Activated T-cell treated with anti-CD3 and anti-CD28 coated beads, Interleukin-2, amount 50 U/mL, for 4 hours (primary cell): ENCODE data around the gene CDON. TPM values are rescaled to one million over a fixed set of nuclear protein-coding genes. Genes with fewer than 3 reads are reported as not detected.

Source experiments
- ATAC-seq, 2 donors: fragments of 200-7000 bp; cut with Tn5 transposase; one replicate each; pipeline ENCODE4 v1.10.0; 2021
- DNase-seq: peaks from one replicate; pipeline ENCODE4 v3.0.0-alpha.2; 2020
- H3K27me3 Mint-ChIP-seq: one replicate; pipeline ENCODE4 v1.8.0; 2021; ENCODE audit warnings: low read depth, mixed read lengths
- H3K36me3 Mint-ChIP-seq: one replicate; pipeline ENCODE4 v1.8.0; 2022; ENCODE audit warnings: mixed read lengths; ENCODE audit not compliant: insufficient read depth
- H3K4me1 Mint-ChIP-seq: one replicate; pipeline ENCODE4 v1.8.0; 2021; ENCODE audit warnings: low read depth, mixed read lengths
- H3K4me3 Mint-ChIP-seq: one replicate; pipeline ENCODE4 v1.8.0; 2021; ENCODE audit warnings: mild to moderate bottlenecking, moderate library complexity, mixed read lengths
- H3K9me3 Mint-ChIP-seq: one replicate; pipeline ENCODE4 v1.8.0; 2021; ENCODE audit warnings: mixed read lengths
- total RNA-seq, 3 donors: library from RNA; stranded (reverse); gene quantifications; one replicate each; pipeline ENCODE4 v1.2.1, GENCODE V29; 2021

Gene CDON
- total RNA-seq, 3 donors from 2014 or later, result 3.3 to 5.1 (median 3.9) TPM

GRCh38 chr11:125979511-125979910 is 83.2 kb downstream of the CDON start:
- no peaks in the 10 kb centered on the region for H3K4me1 Mint-ChIP-seq
- H3K4me3 Mint-ChIP-seq, result no peak overlapping the region
- peaks cover 4% of the 10 kb centered on the region for H3K36me3 Mint-ChIP-seq
- ATAC-seq (no peak), DNase-seq (no peak)
- H3K27me3 Mint-ChIP-seq, result no peaks in the 10 kb centered on the region
- no peaks in the 10 kb centered on the region for H3K9me3 Mint-ChIP-seq

DNA sequence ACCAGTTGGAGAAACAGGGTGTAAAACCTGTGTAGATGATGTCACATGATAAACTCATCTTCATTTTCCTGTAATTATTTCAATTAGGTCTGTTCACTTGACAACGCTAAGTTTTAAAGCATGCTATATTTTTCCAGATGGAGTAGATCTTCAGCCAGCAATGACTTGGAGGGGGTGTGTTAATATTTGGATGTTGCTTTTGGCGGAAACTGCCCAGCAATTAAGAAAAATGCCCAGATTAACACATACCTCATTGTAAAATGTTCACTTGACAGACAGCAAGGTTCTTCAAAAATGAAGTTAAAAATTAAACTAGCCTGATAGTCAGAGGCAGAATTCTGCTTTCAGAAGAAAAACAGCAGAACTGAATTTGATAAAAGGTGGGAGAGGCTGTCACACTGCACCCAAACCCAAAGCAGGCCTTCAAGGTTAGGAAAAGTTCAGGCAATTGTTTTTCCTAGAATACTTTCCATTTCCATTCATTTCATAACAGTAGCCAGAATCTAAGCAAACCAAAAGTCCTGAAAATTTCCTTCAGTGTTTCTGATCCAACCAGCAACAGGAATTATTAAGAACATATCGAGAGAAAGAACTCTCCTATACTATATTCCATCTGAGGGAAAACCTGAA is 83.8 kb downstream of the CDON start:
- no peak for ATAC-seq
- Mint-ChIP-seq H3K4me3 (no peak overlapping the region), H3K9me3 (no peaks in the 10 kb centered on the region), H3K36me3 (peaks cover 4% of the 10 kb centered on the region), H3K4me1 (no peaks in the 10 kb centered on the region), H3K27me3 (no peaks in the 10 kb centered on the region)
- no peak for DNase-seq

DNA sequence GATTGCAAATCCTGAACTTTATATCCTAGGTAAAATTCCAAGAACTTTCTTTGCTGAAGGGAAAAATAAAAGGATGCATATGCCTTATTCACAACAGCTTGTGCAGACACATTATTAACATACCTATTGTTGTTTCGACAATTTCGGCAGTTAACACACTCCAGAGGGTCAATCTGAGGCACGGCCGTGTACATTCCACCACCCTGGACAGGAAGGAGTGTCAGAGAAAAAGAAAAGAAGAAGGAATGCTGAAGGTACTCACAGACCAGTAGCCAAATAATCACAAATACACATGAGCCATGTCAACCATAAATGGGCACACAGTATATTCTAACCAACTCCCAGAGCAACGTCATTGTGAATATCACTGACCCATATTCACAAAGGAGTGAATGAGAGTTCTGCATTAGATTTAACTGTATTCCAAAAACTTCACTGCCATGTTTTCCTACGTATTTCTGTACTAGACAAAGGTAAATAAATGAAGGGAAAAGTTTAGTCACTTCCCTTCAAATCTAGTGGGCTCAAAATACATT is 84.4 kb downstream of the CDON start:
- H3K4me1 Mint-ChIP-seq, result no peaks in the 10 kb centered on the region
- DNase-seq (no peak), ATAC-seq (no peak)
- H3K9me3 Mint-ChIP-seq, result no peaks in the 10 kb centered on the region
- no peaks in the 10 kb centered on the region for H3K36me3 Mint-ChIP-seq
- no peak overlapping the region for H3K4me3 Mint-ChIP-seq
- no peaks in the 10 kb centered on the region for H3K27me3 Mint-ChIP-seq

- H3K4me1 Mint-ChIP-seq, result no peaks in the 10 kb centered on the region
- no peaks in the 10 kb centered on the region for H3K27me3 Mint-ChIP-seq
- ATAC-seq, result no peak
- no peaks in the 10 kb centered on the region for H3K36me3 Mint-ChIP-seq
- no peaks in the 10 kb centered on the region for H3K9me3 Mint-ChIP-seq
- H3K4me3 Mint-ChIP-seq, result no peak overlapping the region
- DNase-seq, result no peak
Observed at GRCh38 chr11:125977333-125977732, 85.3 kb downstream of the CDON start.

- ATAC-seq, result no peak
- no peak overlapping the region for H3K4me3 Mint-ChIP-seq
Observed at GRCh38 chr11:125976156-125976555, 86.5 kb downstream of the CDON start.

GRCh38 chr11:125975634-125976033 is 87.0 kb downstream of the CDON start:
- Mint-ChIP-seq H3K36me3 (no peaks in the 10 kb centered on the region), H3K4me3 (no peak overlapping the region), H3K4me1 (no peaks in the 10 kb centered on the region), H3K9me3 (no peaks in the 10 kb centered on the region), H3K27me3 (no peaks in the 10 kb centered on the region)
- no peak for ATAC-seq
- no peak for DNase-seq

More at GRCh38 chr11:125976156-125976555, 86.5 kb downstream of the CDON start:
- H3K9me3 Mint-ChIP-seq, result no peaks in the 10 kb centered on the region
- H3K27me3 Mint-ChIP-seq, result no peaks in the 10 kb centered on the region
- no peaks in the 10 kb centered on the region for H3K4me1 Mint-ChIP-seq
- no peak for DNase-seq
- H3K36me3 Mint-ChIP-seq, result no peaks in the 10 kb centered on the region

GRCh38 chr11:125974284-125974683 is 88.4 kb downstream of the CDON start:
- Mint-ChIP-seq H3K27me3 (no peaks in the 10 kb centered on the region), H3K36me3 (no peaks in the 10 kb centered on the region), H3K4me1 (no peaks in the 10 kb centered on the region), H3K4me3 (no peak overlapping the region), H3K9me3 (no peaks in the 10 kb centered on the region)
- ATAC-seq, result no peak
- no peak for DNase-seq

DNA sequence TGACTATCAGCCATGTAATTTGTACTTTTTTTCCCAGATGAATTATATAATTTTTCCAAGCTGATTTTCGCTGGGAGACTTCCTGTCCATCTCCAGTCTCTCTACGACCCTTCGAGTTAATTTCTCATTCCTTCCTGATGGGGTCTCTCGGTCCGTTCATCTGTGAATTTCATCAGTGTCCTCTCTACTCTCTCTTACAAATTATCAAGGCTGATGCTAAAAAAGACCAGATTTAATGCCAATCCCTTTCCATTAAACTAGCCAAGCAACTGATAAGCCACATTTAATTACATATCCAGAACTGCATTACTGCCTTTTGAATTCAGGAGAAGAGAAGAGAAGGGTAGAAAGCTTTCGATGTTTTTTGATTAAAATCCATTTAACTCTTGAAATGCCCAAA is 91.0 kb downstream of the CDON start:
- no peaks in the 10 kb centered on the region for H3K9me3 Mint-ChIP-seq
- no peak for ATAC-seq

DNA sequence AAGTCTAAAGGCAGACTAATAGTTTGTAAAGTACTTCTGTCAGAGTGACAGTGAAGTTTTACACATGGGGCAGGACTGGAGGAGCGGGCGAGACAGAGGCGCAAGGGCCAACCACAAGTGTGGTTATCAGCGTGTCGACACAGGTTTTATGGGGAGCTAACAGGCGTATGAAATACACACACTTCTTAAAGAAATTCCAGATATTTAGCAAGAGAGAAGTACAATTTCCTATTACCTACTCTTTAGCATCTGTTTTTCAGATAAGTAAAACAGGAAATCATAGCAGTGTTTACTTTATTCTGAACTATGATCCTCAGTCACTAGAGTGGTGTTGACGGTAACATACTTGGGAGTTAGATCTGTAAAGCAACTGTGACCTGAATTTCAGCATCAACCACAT is 94.3 kb downstream of the CDON start:
- Mint-ChIP-seq H3K4me1 (no peaks in the 10 kb centered on the region), H3K27me3 (no peaks in the 10 kb centered on the region), H3K36me3 (peaks cover under 1% of the 10 kb centered on the region), H3K9me3 (no peaks in the 10 kb centered on the region), H3K4me3 (no peak overlapping the region)
- DNase-seq (no peak), ATAC-seq (no peak)

More for the DNA sequence above, 91.0 kb downstream of the CDON start:
- H3K4me3 Mint-ChIP-seq, result no peak overlapping the region
- no peaks in the 10 kb centered on the region for H3K36me3 Mint-ChIP-seq
- DNase-seq, result no peak
- H3K27me3 Mint-ChIP-seq, result no peaks in the 10 kb centered on the region
- no peaks in the 10 kb centered on the region for H3K4me1 Mint-ChIP-seq

DNA sequence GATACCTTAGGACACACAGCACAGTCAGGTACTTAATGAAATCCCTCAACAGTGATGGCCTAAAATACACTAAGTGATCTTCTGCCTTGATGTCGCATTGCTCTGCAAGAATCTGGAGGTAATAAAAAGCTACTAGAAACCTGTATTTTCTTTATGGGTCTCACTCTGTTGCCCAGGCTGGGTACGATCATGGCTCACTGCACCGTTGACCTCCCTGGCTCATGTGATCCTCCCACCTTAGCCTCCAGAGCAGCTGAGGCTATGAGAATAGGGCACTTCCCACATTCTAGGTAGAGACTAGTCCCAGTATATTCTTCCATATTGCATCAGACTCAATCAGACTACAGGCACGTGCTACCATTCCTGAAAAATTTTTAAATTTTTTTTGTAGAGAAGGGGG is 95.2 kb downstream of the CDON start:
- no peaks in the 10 kb centered on the region for H3K27me3 Mint-ChIP-seq
- peaks cover 3% of the 10 kb centered on the region for H3K36me3 Mint-ChIP-seq
- peaks cover 7% of the 10 kb centered on the region for H3K9me3 Mint-ChIP-seq
- no peak overlapping the region for H3K4me3 Mint-ChIP-seq
- ATAC-seq, result no peak
- no peaks in the 10 kb centered on the region for H3K4me1 Mint-ChIP-seq
- no peak for DNase-seq

- Mint-ChIP-seq H3K4me3 (no peak overlapping the region), H3K36me3 (peaks cover 3% of the 10 kb centered on the region), H3K4me1 (peaks cover 4% of the 10 kb centered on the region), H3K27me3 (no peaks in the 10 kb centered on the region), H3K9me3 (peaks cover 13% of the 10 kb centered on the region)
- ATAC-seq (no peak), DNase-seq (no peak)
Observed at GRCh38 chr11:125960771-125961170, 101.9 kb downstream of the CDON start.

DNA sequence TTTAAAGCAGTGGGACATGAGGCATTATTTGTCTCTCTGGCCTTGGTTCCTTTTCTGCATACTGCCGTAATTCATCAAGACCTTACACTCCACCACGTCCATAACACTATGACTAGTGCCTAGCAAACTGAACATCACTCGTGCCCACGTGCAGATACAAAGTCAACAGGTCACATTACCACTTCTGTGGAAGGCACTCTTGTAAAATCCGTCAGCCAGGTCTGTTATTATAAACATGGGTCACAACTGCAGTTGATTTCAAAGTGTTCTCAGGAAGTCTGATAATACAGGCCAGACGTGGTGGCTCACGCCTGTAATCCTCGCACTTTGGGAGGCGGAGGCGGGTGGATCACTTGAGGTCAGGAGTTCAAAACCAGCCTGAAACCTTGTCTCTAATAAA is 102.7 kb downstream of the CDON start:
- Mint-ChIP-seq H3K9me3 (peaks cover 13% of the 10 kb centered on the region), H3K36me3 (peaks cover 3% of the 10 kb centered on the region), H3K4me1 (peaks cover 4% of the 10 kb centered on the region), H3K27me3 (no peaks in the 10 kb centered on the region), H3K4me3 (no peak overlapping the region)
- ATAC-seq, result no peak
- no peak for DNase-seq

GRCh38 chr11:125959511-125959910 is 103.2 kb downstream of the CDON start:
- H3K9me3 Mint-ChIP-seq, result peaks cover 13% of the 10 kb centered on the region
- H3K4me3 Mint-ChIP-seq, result no peak overlapping the region
- peaks cover 3% of the 10 kb centered on the region for H3K36me3 Mint-ChIP-seq
- H3K4me1 Mint-ChIP-seq, result peaks cover 4% of the 10 kb centered on the region
- no peaks in the 10 kb centered on the region for H3K27me3 Mint-ChIP-seq
- no peak for DNase-seq
- ATAC-seq, result no peak

DNA sequence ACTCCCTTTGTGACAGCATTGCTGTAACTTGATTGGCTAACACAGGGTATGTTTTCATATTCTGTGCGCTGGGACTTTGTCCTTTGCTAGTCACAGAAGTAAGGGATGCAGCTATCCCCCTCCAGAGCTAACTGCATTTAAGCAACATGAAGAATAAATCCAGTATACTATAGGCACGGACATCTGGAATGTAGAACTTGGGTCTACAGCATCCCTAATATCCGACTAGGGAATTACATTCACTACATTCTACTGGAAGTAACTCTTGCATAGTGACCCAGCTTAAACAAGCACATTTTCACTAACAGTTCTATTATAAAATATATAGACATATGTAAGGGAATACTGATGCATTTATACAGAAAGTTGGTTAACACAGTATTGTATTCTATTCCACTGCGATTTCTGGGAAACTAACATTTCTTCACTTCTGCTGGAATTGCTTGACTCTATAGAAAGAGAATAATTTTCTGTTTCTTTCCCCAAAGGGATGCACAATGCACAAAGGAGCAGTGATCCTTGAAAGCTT is 103.7 kb downstream of the CDON start:
- ATAC-seq (no peak), DNase-seq (no peak)
- Mint-ChIP-seq H3K36me3 (peaks cover 3% of the 10 kb centered on the region), H3K4me3 (no peak overlapping the region), H3K27me3 (no peaks in the 10 kb centered on the region), H3K9me3 (peaks cover 13% of the 10 kb centered on the region), H3K4me1 (peaks cover 4% of the 10 kb centered on the region)

GRCh38 chr11:125957618-125958332 is 104.9 kb downstream of the CDON start:
- peaks cover 4% of the 10 kb centered on the region for H3K4me1 Mint-ChIP-seq
- DNase-seq (no peak), ATAC-seq (no peak)
- peaks cover 8% of the 10 kb centered on the region for H3K9me3 Mint-ChIP-seq
- H3K36me3 Mint-ChIP-seq, result no peaks in the 10 kb centered on the region
- H3K27me3 Mint-ChIP-seq, result no peaks in the 10 kb centered on the region
- no peak overlapping the region for H3K4me3 Mint-ChIP-seq
